PFSK-1 (cell line): ENCODE data around the gene CDKL4.

Source experiments
- FOXP2 ChIP-seq: optimal IDR thresholded peaks from 2 replicates; pipeline ENCODE3; 2011; ENCODE audit warnings: borderline replicate concordance, control low read depth, inconsistent platforms; ENCODE audit not compliant: insufficient read depth; ENCODE audit errors: extremely low read length, extremely low read depth
- POLR2AphosphoS5 ChIP-seq: IDR thresholded peaks from 2 replicates; pipeline ENCODE4 v1.6.1; 2012; ENCODE audit warnings: low read depth, mild to moderate bottlenecking, control low read depth, low read length, moderate library complexity
- SIN3A ChIP-seq: IDR thresholded peaks from 2 replicates; pipeline ENCODE4 v1.6.1; 2012; ENCODE audit warnings: mild to moderate bottlenecking, low read length, moderate library complexity, borderline replicate concordance; ENCODE audit not compliant: insufficient read depth
- TAF1 ChIP-seq: IDR thresholded peaks from 2 replicates; pipeline ENCODE4 v1.6.1; 2012; ENCODE audit warnings: low read length, control low read depth, borderline replicate concordance; ENCODE audit not compliant: insufficient read depth
- TF ChIP-seq, protein P1 (sequence below), 2 experiments: IDR thresholded peaks; 2 replicates each; pipeline versions ENCODE4 v1.6.1 to v1.8.0; 2011 to 2012; ENCODE audit warnings: low read depth in 2 of 2, low read length in 2 of 2, control low read depth in 1 of 2, inconsistent platforms in 1 of 2, mild to moderate bottlenecking in 1 of 2, moderate library complexity in 1 of 2; ENCODE audit not compliant: insufficient read depth in 1 of 2

CDKL4 gene

DNA sequence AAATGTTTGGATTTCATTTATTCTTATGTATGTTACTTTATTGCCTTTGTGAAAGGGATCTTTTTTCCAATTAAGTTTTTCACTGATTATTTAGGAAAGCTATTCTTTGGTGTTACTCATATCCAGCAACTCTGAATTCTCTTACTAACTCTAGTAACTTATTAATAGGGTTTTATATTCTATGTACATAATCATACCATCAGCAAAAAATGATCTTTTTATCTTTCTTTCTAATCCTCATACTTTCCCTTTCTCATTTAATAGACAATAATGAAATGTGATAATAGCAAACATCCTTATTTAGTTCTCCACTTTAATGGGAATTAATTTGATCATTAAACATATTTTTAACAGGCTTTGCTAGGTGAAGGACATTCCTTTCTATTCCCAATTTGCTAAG, 12.3 kb upstream of the CDKL4 start:
- no peak for TF ChIP-seq POLR2AphosphoS5
- TF ChIP-seq, protein P1, sequence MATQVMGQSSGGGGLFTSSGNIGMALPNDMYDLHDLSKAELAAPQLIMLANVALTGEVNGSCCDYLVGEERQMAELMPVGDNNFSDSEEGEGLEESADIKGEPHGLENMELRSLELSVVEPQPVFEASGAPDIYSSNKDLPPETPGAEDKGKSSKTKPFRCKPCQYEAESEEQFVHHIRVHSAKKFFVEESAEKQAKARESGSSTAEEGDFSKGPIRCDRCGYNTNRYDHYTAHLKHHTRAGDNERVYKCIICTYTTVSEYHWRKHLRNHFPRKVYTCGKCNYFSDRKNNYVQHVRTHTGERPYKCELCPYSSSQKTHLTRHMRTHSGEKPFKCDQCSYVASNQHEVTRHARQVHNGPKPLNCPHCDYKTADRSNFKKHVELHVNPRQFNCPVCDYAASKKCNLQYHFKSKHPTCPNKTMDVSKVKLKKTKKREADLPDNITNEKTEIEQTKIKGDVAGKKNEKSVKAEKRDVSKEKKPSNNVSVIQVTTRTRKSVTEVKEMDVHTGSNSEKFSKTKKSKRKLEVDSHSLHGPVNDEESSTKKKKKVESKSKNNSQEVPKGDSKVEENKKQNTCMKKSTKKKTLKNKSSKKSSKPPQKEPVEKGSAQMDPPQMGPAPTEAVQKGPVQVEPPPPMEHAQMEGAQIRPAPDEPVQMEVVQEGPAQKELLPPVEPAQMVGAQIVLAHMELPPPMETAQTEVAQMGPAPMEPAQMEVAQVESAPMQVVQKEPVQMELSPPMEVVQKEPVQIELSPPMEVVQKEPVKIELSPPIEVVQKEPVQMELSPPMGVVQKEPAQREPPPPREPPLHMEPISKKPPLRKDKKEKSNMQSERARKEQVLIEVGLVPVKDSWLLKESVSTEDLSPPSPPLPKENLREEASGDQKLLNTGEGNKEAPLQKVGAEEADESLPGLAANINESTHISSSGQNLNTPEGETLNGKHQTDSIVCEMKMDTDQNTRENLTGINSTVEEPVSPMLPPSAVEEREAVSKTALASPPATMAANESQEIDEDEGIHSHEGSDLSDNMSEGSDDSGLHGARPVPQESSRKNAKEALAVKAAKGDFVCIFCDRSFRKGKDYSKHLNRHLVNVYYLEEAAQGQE (IDR thresholded peaks at IDR 0.05; ENCODE audit: insufficient read depth in 1 of 2, low read depth in 2 of 2, low read length in 2 of 2), result no peak
- no peak for TF ChIP-seq TAF1
- no peak for TF ChIP-seq FOXP2
- no peak for TF ChIP-seq SIN3A

DNA sequence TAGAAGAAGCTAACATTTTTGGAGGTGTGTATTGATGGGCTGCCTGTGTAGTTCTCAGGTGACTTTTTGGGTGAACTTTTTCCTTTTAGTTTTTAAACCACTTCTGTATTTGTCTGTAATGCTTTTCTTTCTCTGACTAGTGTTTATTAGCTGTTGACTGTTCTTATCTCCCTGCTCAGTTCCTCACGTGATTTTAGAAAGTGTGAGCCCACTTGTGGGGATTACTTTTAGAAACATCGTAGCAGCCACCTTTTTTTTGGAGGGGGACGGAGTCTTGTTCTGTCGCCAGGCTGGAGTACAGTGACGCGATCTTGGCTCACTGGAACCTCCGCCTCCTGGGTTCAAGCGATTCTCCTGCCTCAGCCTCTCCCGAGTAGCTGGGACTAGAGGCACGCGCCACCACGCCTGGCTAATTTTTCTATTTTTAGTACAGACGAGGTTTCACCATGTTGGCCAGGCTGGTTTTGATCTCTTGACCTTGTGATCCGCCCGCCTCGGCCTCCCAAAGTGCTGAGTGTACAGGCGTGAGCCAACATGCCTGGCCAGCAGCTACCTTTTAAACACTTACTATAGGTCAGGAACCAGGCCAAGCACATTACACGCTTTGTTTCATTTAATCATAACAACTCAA, 9.2 kb upstream of the CDKL4 start:
- no peak for TF ChIP-seq POLR2AphosphoS5
- no peak for TF ChIP-seq TAF1
- no peak for TF ChIP-seq FOXP2
- TF ChIP-seq SIN3A, result no peak
- TF ChIP-seq, protein P1 (IDR thresholded peaks at IDR 0.05; ENCODE audit: insufficient read depth in 1 of 2, low read depth in 2 of 2, low read length in 2 of 2), result no peak

DNA sequence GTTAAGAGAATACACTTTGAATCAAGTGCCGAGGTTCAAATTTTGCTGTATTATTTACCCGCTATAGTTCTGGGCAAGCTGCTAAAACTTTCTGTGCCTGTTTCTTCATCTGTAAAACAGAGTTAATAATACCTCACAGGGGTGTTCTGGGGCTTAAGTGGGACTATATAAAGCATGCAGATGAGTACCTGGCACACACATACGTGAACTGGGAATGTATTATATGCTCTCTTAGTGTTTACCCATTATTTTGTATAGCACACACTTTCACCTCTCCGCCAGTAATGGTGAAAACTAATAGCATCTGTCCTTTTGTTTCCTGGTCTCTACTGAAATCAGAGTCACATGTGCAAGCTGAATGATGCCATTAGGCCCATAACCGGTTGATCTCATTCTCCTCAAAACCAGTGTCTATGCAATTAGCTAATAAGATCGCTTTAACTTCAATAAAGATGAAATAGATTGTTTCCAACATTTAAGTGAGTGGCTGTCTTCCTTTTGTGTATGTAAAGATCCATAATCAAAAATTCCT, 3.8 kb upstream of the CDKL4 start:
- 0 out of 2 replicates have a peak, but pooled peaks have one; percentile 29 for TF ChIP-seq POLR2AphosphoS5
- TF ChIP-seq SIN3A, result no peak

DNA sequence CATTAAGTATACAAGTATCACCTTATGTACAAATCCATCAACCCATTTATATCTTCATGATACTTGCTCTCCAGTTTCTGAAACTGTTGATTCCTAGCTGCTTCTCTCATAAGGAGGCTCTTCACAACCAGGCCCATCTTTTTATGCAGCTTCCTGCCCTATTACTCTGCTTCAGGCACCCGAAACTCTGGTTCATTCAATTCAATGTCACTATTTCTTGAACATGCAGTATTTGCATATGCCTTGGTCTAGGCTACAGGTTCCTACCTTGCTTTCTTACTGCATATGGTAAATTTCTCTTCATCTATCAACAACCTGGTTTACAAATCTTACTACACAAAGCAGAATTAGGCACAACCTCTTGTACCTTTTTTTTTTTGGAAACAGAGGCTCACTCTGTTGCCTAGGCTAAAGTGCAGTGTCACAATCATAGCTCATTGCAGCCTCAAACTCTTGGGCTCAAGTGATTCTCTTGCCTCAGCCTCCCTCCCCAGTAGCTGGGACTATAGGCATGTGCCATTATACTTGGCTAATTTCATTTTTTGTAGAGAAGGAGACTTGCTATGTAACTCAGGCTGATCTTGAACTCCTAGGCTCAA, 2.7 kb upstream of the CDKL4 start:
- TF ChIP-seq, protein P1 (IDR thresholded peaks at IDR 0.05; ENCODE audit: insufficient read depth in 1 of 2, low read depth in 2 of 2, low read length in 2 of 2), result no peak
- no peak for TF ChIP-seq FOXP2

DNA sequence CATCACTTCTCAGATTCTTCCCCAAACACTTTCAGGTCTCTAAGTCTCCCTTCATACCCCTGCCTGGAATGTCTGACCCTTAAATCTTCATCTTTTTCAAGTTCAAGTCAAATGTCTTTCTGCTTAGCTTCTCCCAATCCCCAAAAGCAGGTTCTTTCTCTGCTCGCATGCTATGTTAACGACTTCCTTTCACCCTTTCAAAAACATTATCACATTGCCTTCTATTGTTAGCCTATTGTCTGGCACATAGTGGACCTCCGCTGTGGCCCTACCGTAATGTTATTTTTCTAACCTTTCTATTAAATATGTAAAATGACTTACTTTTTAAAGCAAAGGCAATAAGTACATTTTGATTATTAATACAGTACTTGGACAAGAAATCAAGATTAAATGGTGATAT, 2.2 kb downstream of the CDKL4 start:
- TF ChIP-seq TAF1 (no peak), POLR2AphosphoS5 (no peak), FOXP2 (no peak)
- TF ChIP-seq, protein P1 (IDR thresholded peaks at IDR 0.05; ENCODE audit: insufficient read depth in 1 of 2, low read depth in 2 of 2, low read length in 2 of 2), result no peak
